Stomach (tissue), 9 donors: Measurements from ENCODE around the gene GUCY1A2. TPM values are rescaled to one million over a fixed set of nuclear protein-coding genes. Genes with fewer than 3 reads are reported as not detected.

Experiments
- DNase-seq, 2 donors: peaks; one replicate each; pipeline versions ENCODE4 v3.0.0 to v3.0.0-alpha.2; 2013 to 2019
- H3K27ac ChIP-seq, 5 donors: fragments of 200-600 bp in 4 of 5; sonication (generic) in 4 of 5; one replicate each; pipeline ENCODE4 v1.5.1; 2013 to 2019; ENCODE audit warnings: mild to moderate bottlenecking in 1 of 5, moderate library complexity in 1 of 5
- H3K27me3 ChIP-seq, 3 donors: fragments of 200-600 bp; sonication (generic); one replicate each; pipeline ENCODE4 v1.5.1; 2017 to 2019; ENCODE audit warnings: mixed run types in 1 of 3
- H3K36me3 ChIP-seq, 4 donors: fragments of 200-600 bp; sonication (generic); 1 replicate in 3 of 4; 2 replicates in 1 of 4; pipeline ENCODE4 v1.5.1; 2016 to 2019
- H3K4me1 ChIP-seq, 4 donors: fragments of 200-600 bp; sonication (generic); one replicate each; pipeline ENCODE4 v1.5.1; 2016 to 2019
- H3K4me3 ChIP-seq, 4 donors: fragments of 200-600 bp; sonication (generic) in 3 of 4; one replicate each; pipeline ENCODE4 v1.5.1; 2016 to 2019; ENCODE audit warnings: mild to moderate bottlenecking in 1 of 4
- H3K9me3 ChIP-seq, 4 donors: fragments of 200-600 bp; sonication (generic); one replicate each; pipeline ENCODE4 v1.5.1; 2016 to 2019
- EP300 ChIP-seq: sonication (generic); formaldehyde crosslinking; IDR thresholded peaks from one replicate; pipeline ENCODE4 v1.6.1; 2017; ENCODE audit warnings: antibody characterized with exemption
- POLR2A ChIP-seq, 4 donors: fragments of 450-650 bp; IDR thresholded peaks; one replicate each; pipeline ENCODE4 v1.6.1; 2016; ENCODE audit warnings: antibody characterized with exemption in 4 of 4, control low read depth in 2 of 4, mild to moderate bottlenecking in 1 of 4, moderate library complexity in 1 of 4
- POLR2AphosphoS5 ChIP-seq, 3 donors: sonication (generic); formaldehyde crosslinking; IDR thresholded peaks; one replicate each; pipeline ENCODE4 v1.6.1; 2016; ENCODE audit warnings: antibody characterized with exemption in 3 of 3
- WGBS, 5 donors: extraction: QIAGEN DNeasy Blood & Tissue Kit in 3 of 5; methylation state at CpG; one replicate each; pipeline versions ENCODE4 v1.1.5 to v1.1.7; 2013 to 2018; 5-methylcytosine and 5-hydroxymethylcytosine counted together
- intact Hi-C: fragments of 100-400 bp; cut with DNase I; formaldehyde crosslinking; loops from one replicate; pipeline ENCODE4 v1.15.1; 2023; ENCODE audit warnings: low total_unique reads
- polyA plus RNA-seq, 3 donors: library from polyadenylated mRNA; stranded (reverse); fragments of 200-250 nt; gene quantifications; one replicate each; pipeline ENCODE4 v1.2.3, GENCODE V29; 2013
- total RNA-seq, 5 donors: library from RNA; depleted of rRNA; stranded (reverse); fragments of >200 nt; gene quantifications; one replicate each; pipeline versions ENCODE4 v1.1.0 to v1.2.3, GENCODE V29; 2014 to 2016
- TF ChIP-seq, protein P1 (sequence below), 7 experiments: fragments of 450-650 bp in 4 of 7; fragments of 200-600 bp in 3 of 7; sonication (generic) in 3 of 7; IDR thresholded peaks; one replicate each; pipeline ENCODE4 v1.5.1; 2016 to 2019; ENCODE audit warnings: antibody characterized with exemption in 7 of 7, control low read depth in 2 of 7, mild to moderate bottlenecking in 1 of 7
- donor health status: healthy with polysubstance abuse.
- donor health status: Bipolar disorder and iron deficiency.
- donor health status: healthy.

Gene GUCY1A2
- total and polyA plus RNA-seq, 8 donors: 0.10 to 15.1 (median 4.3) TPM

DNA sequence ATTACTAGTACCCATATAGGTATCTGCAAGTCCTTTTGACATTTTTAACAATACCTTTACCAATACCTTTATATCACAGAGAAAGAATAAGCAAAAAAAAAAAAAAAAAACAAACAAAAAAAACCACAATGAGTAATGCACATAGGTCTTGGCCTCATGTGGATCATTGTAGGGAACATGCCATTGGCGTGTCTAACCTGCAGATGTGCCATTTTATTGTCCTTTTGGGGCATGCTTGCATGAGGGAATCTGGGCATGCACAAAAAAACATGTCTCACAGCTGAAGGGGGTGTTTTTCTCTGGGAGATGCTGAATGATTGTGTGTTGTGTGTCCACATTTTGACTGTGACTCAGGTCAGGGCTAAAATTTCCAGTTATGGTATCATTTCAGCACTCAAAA, 361.6 kb downstream of the GUCY1A2 start:
- Histone ChIP-seq H3K4me3 (no peak overlapping the region), H3K4me1 (no peaks in the 10 kb centered on the region), H3K9me3 (peaks cover 0 to 3% (median 0%) of the 10 kb centered on the region in 4 donors), H3K36me3 (no peaks in the 10 kb centered on the region), H3K27me3 (no peaks in the 10 kb centered on the region), H3K27ac (no peak overlapping the region)
- intact Hi-C loops: no loop called here
- DNase-seq: no peak
- WGBS, 5 donors: 79 to 87% (median 84%) methylated on average over 1 of the region's 1 CpG
- TF ChIP-seq, protein P1, sequence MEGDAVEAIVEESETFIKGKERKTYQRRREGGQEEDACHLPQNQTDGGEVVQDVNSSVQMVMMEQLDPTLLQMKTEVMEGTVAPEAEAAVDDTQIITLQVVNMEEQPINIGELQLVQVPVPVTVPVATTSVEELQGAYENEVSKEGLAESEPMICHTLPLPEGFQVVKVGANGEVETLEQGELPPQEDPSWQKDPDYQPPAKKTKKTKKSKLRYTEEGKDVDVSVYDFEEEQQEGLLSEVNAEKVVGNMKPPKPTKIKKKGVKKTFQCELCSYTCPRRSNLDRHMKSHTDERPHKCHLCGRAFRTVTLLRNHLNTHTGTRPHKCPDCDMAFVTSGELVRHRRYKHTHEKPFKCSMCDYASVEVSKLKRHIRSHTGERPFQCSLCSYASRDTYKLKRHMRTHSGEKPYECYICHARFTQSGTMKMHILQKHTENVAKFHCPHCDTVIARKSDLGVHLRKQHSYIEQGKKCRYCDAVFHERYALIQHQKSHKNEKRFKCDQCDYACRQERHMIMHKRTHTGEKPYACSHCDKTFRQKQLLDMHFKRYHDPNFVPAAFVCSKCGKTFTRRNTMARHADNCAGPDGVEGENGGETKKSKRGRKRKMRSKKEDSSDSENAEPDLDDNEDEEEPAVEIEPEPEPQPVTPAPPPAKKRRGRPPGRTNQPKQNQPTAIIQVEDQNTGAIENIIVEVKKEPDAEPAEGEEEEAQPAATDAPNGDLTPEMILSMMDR (IDR thresholded peaks at IDR 0.05): no peak
- TF ChIP-seq POLR2A (IDR thresholded peaks at IDR 0.05): no peak
- no peak for TF ChIP-seq EP300
- TF ChIP-seq POLR2AphosphoS5 (IDR thresholded peaks at IDR 0.05): no peak

DNA sequence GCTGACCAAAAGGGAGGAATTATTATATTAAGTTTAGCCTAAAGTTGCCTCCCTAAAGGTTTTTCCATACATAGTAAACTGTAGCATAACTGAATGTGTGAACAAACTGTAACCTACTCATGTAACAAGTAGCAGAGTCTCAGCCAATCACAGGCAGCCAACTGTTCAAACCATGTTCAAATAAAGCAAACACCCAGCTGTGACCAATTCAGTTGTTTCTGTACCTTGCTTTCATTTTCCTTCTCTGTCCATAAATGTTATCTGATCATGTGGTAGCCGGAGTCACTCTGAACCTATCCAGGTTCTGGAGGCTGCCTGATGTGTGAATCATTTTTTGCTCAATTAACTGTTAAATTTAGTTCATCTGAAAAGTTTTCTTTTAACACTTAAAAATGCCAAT, 373.5 kb downstream of the GUCY1A2 start:
- Histone ChIP-seq H3K4me3 (no peak overlapping the region), H3K27ac (no peak overlapping the region), H3K9me3 (peaks cover 5 to 12% (median 7%) of the 10 kb centered on the region in 4 donors), H3K4me1 (no peaks in the 10 kb centered on the region), H3K27me3 (no peaks in the 10 kb centered on the region), H3K36me3 (no peaks in the 10 kb centered on the region)
- DNase-seq: peak in 1 of 2 donors; percentile 12
- TF ChIP-seq POLR2AphosphoS5 (IDR thresholded peaks at IDR 0.05) (no peak), EP300 (no peak), POLR2A (IDR thresholded peaks at IDR 0.05) (no peak)
- TF ChIP-seq, protein P1 (IDR thresholded peaks at IDR 0.05): no peak
- intact Hi-C loops: no loop called here
- WGBS, 5 donors: 26 to 46% (median 40%) methylated on average over 1 of the region's 1 CpG

DNA sequence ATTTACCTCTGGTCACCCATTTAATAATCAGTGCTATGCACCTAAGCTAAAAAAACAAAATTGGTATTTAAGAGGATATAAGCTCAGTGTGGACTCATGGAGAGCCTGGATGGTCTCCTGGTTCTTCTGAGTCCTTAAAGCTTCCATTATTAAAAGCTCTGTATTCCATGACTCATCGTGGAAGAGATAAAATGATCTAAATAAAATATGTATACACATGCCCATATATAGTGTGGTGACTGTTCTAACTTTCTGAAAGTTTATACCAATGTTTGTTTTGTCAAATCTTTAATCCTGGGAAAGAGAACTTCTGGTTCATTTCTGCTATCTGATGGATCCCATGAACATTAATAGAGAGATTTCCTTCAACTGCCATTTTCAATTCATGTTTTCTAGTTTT, 375.9 kb downstream of the GUCY1A2 start:
- TF ChIP-seq POLR2A (IDR thresholded peaks at IDR 0.05): no peak
- TF ChIP-seq POLR2AphosphoS5 (IDR thresholded peaks at IDR 0.05): no peak
- TF ChIP-seq, protein P1 (IDR thresholded peaks at IDR 0.05): no peak
- no peak for TF ChIP-seq EP300
- intact Hi-C loops: no loop called here

DNA sequence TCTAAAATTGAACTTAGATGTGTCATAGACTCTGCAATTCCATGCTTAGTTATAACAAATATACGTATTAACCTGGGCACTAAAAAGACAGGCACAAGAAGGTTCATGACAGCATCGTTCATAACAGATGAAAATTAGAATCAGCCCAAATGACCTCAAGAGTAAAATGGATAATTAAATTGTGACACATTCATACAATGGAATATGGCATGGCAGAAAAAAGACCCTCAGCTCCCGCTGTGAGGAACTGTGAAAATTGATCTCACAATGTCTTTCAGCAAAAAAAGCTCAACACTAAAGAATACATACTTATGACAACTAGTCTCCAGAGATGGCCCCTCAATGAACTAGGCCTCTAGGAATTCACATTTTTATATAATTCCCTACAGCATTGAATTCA, 386.0 kb downstream of the GUCY1A2 start:
- H3K4me3 ChIP-seq: no peak overlapping the region
- no peaks in the 10 kb centered on the region for H3K9me3 ChIP-seq
- H3K36me3 ChIP-seq: no peaks in the 10 kb centered on the region
- no peaks in the 10 kb centered on the region for H3K27me3 ChIP-seq
- 91 to 97% (median 96%) methylated on average over 3 of the region's 3 CpGs for WGBS, 5 donors
- no peaks in the 10 kb centered on the region for H3K4me1 ChIP-seq
- TF ChIP-seq POLR2A (IDR thresholded peaks at IDR 0.05): no peak
- TF ChIP-seq EP300: no peak
- TF ChIP-seq, protein P1 (IDR thresholded peaks at IDR 0.05): no peak
- no peak for TF ChIP-seq POLR2AphosphoS5 (IDR thresholded peaks at IDR 0.05)
- DNase-seq: no peak
- H3K27ac ChIP-seq: no peak overlapping the region
- intact Hi-C loops: no loop called here

More for the DNA sequence above, 375.9 kb downstream of the GUCY1A2 start:
- WGBS, 5 donors: 50 to 68% (median 62%) methylated on average over 1 of the region's 1 CpG
- Histone ChIP-seq H3K4me1 (no peaks in the 10 kb centered on the region), H3K27me3 (no peaks in the 10 kb centered on the region), H3K27ac (no peak overlapping the region), H3K36me3 (no peaks in the 10 kb centered on the region), H3K4me3 (no peak overlapping the region), H3K9me3 (peaks cover 6 to 10% (median 7%) of the 10 kb centered on the region in 4 donors)
- DNase-seq: no peak
